ENCODE measurements around the gene EFNA5.

DNA sequence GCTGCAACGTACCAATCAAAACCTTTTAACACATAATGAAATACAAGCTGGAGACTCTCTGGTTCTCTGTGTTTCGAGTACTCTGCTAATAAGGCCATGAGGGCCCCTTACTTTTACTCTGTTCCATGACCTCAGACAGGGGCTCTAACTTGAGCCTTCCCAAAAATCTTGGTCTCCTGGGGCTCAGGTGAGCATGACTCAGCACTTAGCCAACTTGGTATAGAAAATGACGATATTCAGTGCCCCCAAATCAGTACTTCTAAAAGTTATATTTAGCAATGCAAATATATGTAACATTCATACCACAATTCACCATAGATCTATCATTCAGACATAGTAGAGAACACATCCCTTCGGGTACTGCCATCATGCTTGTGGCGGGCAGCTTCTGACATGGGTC is 278.9 kb downstream of the EFNA5 start:
- TF ChIP-seq HNF4A (CRISPR knock-in tag; IDR thresholded peaks at IDR 0.05) (no peak), SIX1 (CRISPR knock-in tag; IDR thresholded peaks at IDR 0.05; ENCODE audit: borderline replicate concordance) (no peak), PHF20 (CRISPR knock-in tag; IDR thresholded peaks at IDR 0.05) (no peak), SRF (IDR thresholded peaks at IDR 0.05; ENCODE audit: low read depth, low read length) (no peak), CBFB (CRISPR knock-in tag; IDR thresholded peaks at IDR 0.05) (no peak), RFX5 (IDR thresholded peaks at IDR 0.05; ENCODE audit: low read depth, low read length) (no peak), NAIF1 (CRISPR knock-in tag; IDR thresholded peaks at IDR 0.05; ENCODE audit: borderline replicate concordance) (no peak), EZH2 (conservative IDR thresholded peaks at IDR 0.05; ENCODE audit: low read depth, low read length) (no peak), ZNF33B (CRISPR knock-in tag; IDR thresholded peaks at IDR 0.05) (no peak), AHR (CRISPR knock-in tag; IDR thresholded peaks at IDR 0.05) (no peak), ZNF747 (CRISPR knock-in tag; IDR thresholded peaks at IDR 0.05; ENCODE audit: borderline replicate concordance) (no peak), JUND (CRISPR knock-in tag; IDR thresholded peaks at IDR 0.05) (no peak), CENPX (CRISPR knock-in tag; IDR thresholded peaks at IDR 0.05) (no peak), POGZ (CRISPR knock-in tag; IDR thresholded peaks at IDR 0.05) (no peak)

Data from HepG2 (cell line).